Suprapubic skin (tissue), 4 donors: ENCODE results near the gene TBRG4. TPM values are rescaled to one million over a fixed set of nuclear protein-coding genes. Genes with fewer than 3 reads are reported as not detected.
"Not testable (repeated sequence)": the region's sequence is repeated elsewhere in the genome, so short reads cannot be mapped to it uniquely, and the experiment has no call there.

Source experiments
- DNase-seq, 2 donors: peaks; one replicate each; pipeline ENCODE4 v3.0.0-alpha.2; 2019; ENCODE audit warnings: low spot score in 2 of 2
- H3K27ac ChIP-seq: fragments of 200-600 bp; sonication (generic); one replicate; pipeline ENCODE4 v1.5.1; 2019
- H3K27me3 ChIP-seq: fragments of 200-600 bp; sonication (generic); one replicate; pipeline ENCODE4 v1.5.1; 2019
- H3K36me3 ChIP-seq: fragments of 200-600 bp; sonication (generic); one replicate; pipeline ENCODE4 v1.5.1; 2019
- H3K4me1 ChIP-seq: fragments of 200-600 bp; sonication (generic); one replicate; pipeline ENCODE4 v1.5.1; 2019
- H3K4me3 ChIP-seq: fragments of 200-600 bp; sonication (generic); one replicate; pipeline ENCODE4 v1.5.1; 2019; ENCODE audit warnings: mild to moderate bottlenecking
- H3K9me3 ChIP-seq: fragments of 200-600 bp; sonication (generic); one replicate; pipeline ENCODE4 v1.5.1; 2019
- CTCF ChIP-seq, 2 donors: fragments of 200-600 bp in 1 of 2; fragments of 450-650 bp in 1 of 2; sonication (generic) in 1 of 2; IDR thresholded peaks; one replicate each; pipeline ENCODE4 v1.5.1; 2016 to 2019; ENCODE audit warnings: antibody characterized with exemption in 2 of 2, mild to moderate bottlenecking in 1 of 2, moderate library complexity in 1 of 2
- EP300 ChIP-seq: sonication (generic); formaldehyde crosslinking; IDR thresholded peaks from one replicate; pipeline ENCODE4 v1.6.1; 2017; ENCODE audit warnings: antibody characterized with exemption
- POLR2A ChIP-seq, 2 donors: fragments of 450-650 bp; IDR thresholded peaks; one replicate each; pipeline ENCODE4 v1.6.1; 2017; ENCODE audit warnings: antibody characterized with exemption in 2 of 2, mild to moderate bottlenecking in 2 of 2, moderate library complexity in 2 of 2
- POLR2AphosphoS5 ChIP-seq, 3 donors: sonication (generic); formaldehyde crosslinking; IDR thresholded peaks; one replicate each; pipeline ENCODE4 v1.6.1; 2017; ENCODE audit warnings: antibody characterized with exemption in 3 of 3
- WGBS: methylation state at CpG from one replicate; pipeline ENCODE4 v1.1.5; 2018; 5-methylcytosine and 5-hydroxymethylcytosine counted together
- total RNA-seq, 4 donors: library from RNA; depleted of rRNA; stranded (reverse); fragments of >200 nt; gene quantifications; one replicate each; pipeline ENCODE4 v1.1.0, GENCODE V29; 2016

The TBRG4 gene
- total RNA-seq, 4 donors from 2014 or later, result 49.9 to 82.8 (median 68.9) TPM

GRCh38 chr7:45157653-45158401 is 46.3 kb upstream of the TBRG4 start, which contains the start of gene RAMP3:
TSS of gene RAMP3 (plus strand) at chr7:45157791. CDS start at chr7:45157829, 38 bp downstream.
- WGBS, result 77% methylated on average over 4 of the region's 56 CpGs
- DNase-seq, result peak; percentile 55 to 71
- no peaks in the 10 kb centered on the region for H3K36me3 ChIP-seq
- TF ChIP-seq CTCF (IDR thresholded peaks at IDR 0.05) (no peak), POLR2AphosphoS5 (IDR thresholded peaks at IDR 0.05) (no peak), EP300 (no peak), POLR2A (IDR thresholded peaks at IDR 0.05) (no peak)
- H3K27ac ChIP-seq, result peak within 1 kb of the TSS; percentile 16
- peaks cover 8% of the 10 kb centered on the region for H3K4me1 ChIP-seq
- peaks cover 15% of the 10 kb centered on the region for H3K27me3 ChIP-seq
- H3K4me3 ChIP-seq, result peak within 1 kb of the TSS; percentile 39
- no peaks in the 10 kb centered on the region for H3K9me3 ChIP-seq

- H3K27ac ChIP-seq, result no peak overlapping the region
- no peaks in the 10 kb centered on the region for H3K36me3 ChIP-seq
- DNase-seq, result peak in 1 of 2 donors; percentile 71
- WGBS, result 19% methylated on average over 9 of the region's 14 CpGs
- no peaks in the 10 kb centered on the region for H3K9me3 ChIP-seq
- H3K4me3 ChIP-seq, result peak overlapping the region; percentile 39
- TF ChIP-seq EP300, result no peak
- no peak for TF ChIP-seq CTCF (IDR thresholded peaks at IDR 0.05)
- no peak for TF ChIP-seq POLR2AphosphoS5 (IDR thresholded peaks at IDR 0.05)
- no peak for TF ChIP-seq POLR2A (IDR thresholded peaks at IDR 0.05)
- peaks cover 8% of the 10 kb centered on the region for H3K4me1 ChIP-seq
- peaks cover 15% of the 10 kb centered on the region for H3K27me3 ChIP-seq
These were observed 45.8 kb upstream of the TBRG4 start for GRCh38 chr7:45157286-45157652.

DNA sequence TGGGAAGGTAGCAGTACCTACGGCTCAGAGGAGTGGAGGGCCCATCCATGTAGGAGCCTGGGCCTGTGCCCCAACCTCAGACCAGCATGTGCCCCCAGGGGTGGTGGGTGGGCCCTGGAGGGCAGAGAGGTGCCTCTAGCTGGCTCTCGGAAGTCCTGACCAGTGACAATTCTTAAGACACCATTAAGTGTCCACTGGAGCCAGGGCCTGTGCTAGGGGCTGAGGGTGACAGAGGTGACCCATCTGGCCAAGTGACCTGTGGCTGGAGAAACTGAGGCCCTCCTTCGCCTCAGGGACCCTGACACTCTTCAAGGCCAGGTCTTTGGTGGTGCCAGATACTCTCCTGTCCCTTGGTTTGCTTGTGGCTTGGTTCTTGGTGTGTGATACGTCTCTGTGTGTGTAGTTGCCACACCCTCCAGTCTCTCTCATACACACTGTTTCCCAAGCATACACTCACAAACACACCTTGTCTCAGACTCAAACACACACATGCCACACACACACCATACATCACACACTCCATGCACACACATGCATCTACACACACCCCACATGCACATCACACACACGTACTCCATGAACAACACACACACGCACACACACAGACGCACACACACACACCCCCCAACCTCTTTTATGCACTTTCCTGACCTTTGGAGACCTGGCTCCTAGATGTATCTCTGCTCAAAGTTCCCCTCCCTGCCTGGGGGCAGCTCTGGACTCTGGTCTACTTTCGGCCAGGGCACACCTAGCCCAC is 45.2 kb upstream of the TBRG4 start:
- H3K4me1 ChIP-seq, result peaks cover 8% of the 10 kb centered on the region
- H3K4me3 ChIP-seq, result no peak overlapping the region
- no peak overlapping the region for H3K27ac ChIP-seq
- H3K9me3 ChIP-seq, result no peaks in the 10 kb centered on the region
- peak in 1 of 2 donors; percentile 50 for DNase-seq
- H3K36me3 ChIP-seq, result no peaks in the 10 kb centered on the region
- TF ChIP-seq POLR2A (IDR thresholded peaks at IDR 0.05) (no peak), EP300 (no peak), POLR2AphosphoS5 (IDR thresholded peaks at IDR 0.05) (no peak)
- WGBS, result 77% methylated on average over 7 of the region's 8 CpGs
- H3K27me3 ChIP-seq, result peaks cover 15% of the 10 kb centered on the region

- peaks cover 8% of the 10 kb centered on the region for H3K4me1 ChIP-seq
- H3K9me3 ChIP-seq, result no peaks in the 10 kb centered on the region
- TF ChIP-seq POLR2A (IDR thresholded peaks at IDR 0.05) (no peak), CTCF (IDR thresholded peaks at IDR 0.05) (no peak), EP300 (no peak), POLR2AphosphoS5 (IDR thresholded peaks at IDR 0.05) (no peak)
- no peak overlapping the region for H3K27ac ChIP-seq
- H3K27me3 ChIP-seq, result peaks cover 18% of the 10 kb centered on the region
- H3K36me3 ChIP-seq, result no peaks in the 10 kb centered on the region
- peak in 1 of 2 donors; percentile 67 for DNase-seq
- WGBS, result 90% methylated on average over 3 of the region's 4 CpGs
- no peak overlapping the region for H3K4me3 ChIP-seq
These were observed 44.4 kb upstream of the TBRG4 start for GRCh38 chr7:45155941-45156340.

DNA sequence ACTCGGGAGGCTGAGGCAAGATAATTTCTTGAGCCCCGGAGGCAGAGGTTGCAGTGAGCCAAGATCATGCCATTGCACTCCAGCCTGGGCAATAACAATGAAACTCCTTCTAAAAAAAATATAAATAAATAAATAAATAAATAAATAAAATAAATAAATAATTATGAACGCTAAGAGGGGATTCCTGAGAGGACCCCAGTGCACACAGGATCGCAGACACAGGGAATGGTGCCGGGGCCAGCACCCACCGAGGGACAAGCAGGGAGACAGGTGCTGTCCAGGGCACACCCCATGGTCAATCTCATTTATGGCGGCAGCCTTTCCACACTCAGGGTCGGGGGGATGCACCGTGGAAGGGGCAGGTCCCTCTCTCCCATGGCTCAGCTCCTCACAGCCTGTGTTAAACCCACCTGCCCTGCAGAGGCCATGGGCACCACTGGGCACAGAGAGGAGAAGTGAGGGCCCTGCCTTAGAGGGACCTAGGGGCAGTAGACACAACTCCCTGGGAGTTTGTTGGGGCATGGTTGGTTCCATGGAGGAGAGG is 43.9 kb upstream of the TBRG4 start:
- Histone ChIP-seq H3K9me3 (no peaks in the 10 kb centered on the region), H3K4me1 (peaks cover 8% of the 10 kb centered on the region), H3K27ac (no peak overlapping the region), H3K4me3 (no peak overlapping the region), H3K36me3 (no peaks in the 10 kb centered on the region), H3K27me3 (peaks cover 22% of the 10 kb centered on the region)
- peak in 1 of 2 donors; percentile 65 for DNase-seq
- 83% methylated on average over 9 of the region's 9 CpGs for WGBS
- TF ChIP-seq POLR2A (IDR thresholded peaks at IDR 0.05) (no peak), CTCF (IDR thresholded peaks at IDR 0.05) (no peak), POLR2AphosphoS5 (IDR thresholded peaks at IDR 0.05) (no peak), EP300 (no peak)

DNA sequence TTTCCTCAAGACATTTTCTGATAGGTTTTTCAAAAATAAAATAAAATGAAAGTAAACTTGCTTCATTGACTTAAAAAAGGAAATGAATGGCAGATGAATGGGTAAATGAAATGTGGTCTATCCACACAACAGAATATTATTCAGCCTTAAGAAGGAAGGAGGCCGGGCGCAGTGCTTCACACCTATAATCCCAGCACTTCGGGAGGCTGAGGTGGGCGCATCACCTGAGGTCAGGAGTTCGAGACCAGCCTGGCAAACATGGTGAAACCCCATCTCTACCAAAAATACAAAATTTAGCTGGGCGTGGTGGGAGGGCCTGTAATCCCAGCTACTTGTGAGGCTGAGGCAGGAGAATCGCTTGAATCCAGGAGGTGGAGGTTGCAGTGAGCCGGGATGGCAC is 42.4 kb upstream of the TBRG4 start:
- not testable (repeated sequence) for H3K4me1 ChIP-seq, H3K27ac ChIP-seq, H3K36me3 ChIP-seq, H3K4me3 ChIP-seq, DNase-seq, H3K9me3 ChIP-seq
- 86% methylated on average over 8 of the region's 8 CpGs for WGBS
- peaks cover 25% of the 10 kb centered on the region for H3K27me3 ChIP-seq
